ENCODE results near the gene VAV2. TPM values are rescaled to one million over a fixed set of nuclear protein-coding genes. Genes with fewer than 3 reads are reported as not detected.

The VAV2 gene
- polyA plus RNA-seq, 1 of the 3 experiments (the other 2 are of a cell fraction): 14.9 TPM

DNA sequence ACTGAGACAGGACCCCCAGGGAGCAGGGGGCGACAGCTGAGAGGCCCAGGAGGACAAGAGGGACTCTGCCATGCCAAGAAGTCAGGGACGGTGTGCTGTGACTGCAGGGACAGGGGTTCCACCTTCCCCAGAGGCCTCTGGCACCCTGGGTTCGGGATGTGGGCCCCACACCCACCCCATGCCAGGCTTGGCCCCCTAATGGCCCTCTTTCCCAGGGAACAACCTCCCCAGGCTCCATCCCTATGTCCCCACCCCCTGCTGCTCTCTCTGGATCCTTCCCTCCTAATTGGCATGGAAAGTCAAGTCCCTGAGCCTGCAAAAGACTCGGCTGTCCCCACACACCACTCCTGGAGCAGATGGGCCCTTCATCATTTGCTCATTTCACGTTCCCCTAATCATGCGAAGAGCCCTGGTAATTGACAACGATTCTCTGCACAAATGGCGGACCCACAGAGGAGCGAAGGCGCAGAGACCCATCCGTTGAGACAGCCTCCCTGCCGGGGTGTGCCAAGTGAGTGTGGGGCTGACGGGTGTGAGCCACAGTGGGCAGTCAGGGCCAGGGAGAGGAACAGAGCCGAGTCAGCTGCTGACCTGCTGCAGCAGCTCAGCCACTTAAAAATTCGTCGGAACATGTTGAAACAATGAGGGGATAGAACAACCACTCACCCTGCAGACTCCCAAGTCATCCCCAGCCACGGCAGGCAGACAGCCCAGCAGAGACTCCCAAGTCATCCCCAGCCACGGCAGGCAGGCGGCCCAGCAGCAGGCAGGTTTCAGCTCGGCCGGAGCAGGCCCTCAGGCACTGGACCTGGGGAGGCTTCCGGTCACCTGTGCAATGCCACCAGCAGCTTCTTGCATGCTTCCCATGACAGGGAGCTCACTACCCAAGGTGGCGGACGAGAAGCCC lies 109.0 kb downstream of the VAV2 start:
- DNase-seq: no peak
- TF ChIP-seq, protein P1, sequence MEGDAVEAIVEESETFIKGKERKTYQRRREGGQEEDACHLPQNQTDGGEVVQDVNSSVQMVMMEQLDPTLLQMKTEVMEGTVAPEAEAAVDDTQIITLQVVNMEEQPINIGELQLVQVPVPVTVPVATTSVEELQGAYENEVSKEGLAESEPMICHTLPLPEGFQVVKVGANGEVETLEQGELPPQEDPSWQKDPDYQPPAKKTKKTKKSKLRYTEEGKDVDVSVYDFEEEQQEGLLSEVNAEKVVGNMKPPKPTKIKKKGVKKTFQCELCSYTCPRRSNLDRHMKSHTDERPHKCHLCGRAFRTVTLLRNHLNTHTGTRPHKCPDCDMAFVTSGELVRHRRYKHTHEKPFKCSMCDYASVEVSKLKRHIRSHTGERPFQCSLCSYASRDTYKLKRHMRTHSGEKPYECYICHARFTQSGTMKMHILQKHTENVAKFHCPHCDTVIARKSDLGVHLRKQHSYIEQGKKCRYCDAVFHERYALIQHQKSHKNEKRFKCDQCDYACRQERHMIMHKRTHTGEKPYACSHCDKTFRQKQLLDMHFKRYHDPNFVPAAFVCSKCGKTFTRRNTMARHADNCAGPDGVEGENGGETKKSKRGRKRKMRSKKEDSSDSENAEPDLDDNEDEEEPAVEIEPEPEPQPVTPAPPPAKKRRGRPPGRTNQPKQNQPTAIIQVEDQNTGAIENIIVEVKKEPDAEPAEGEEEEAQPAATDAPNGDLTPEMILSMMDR (IDR thresholded peaks at IDR 0.05): no peak
- TF ChIP-seq TAF1 (IDR thresholded peaks at IDR 0.05; ENCODE audit: borderline replicate concordance, low read depth, low read length) (no peak), ELF1 (IDR thresholded peaks at IDR 0.05) (no peak), NFIC (IDR thresholded peaks at IDR 0.05; ENCODE audit: borderline replicate concordance) (no peak), NRF1 (IDR thresholded peaks at IDR 0.05; ENCODE audit: low read depth, low read length) (no peak), RFX5 (IDR thresholded peaks at IDR 0.05; ENCODE audit: low read length) (no peak), FOSL2 (IDR thresholded peaks at IDR 0.05; ENCODE audit: borderline replicate concordance, low read depth) (no peak), RAD21 (IDR thresholded peaks at IDR 0.05; ENCODE audit: low read length) (no peak), TCF12 (IDR thresholded peaks at IDR 0.05) (no peak), EZH2phosphoT487 (IDR thresholded peaks at IDR 0.05; ENCODE audit: borderline replicate concordance, low read depth) (no peak)
- TF ChIP-seq, protein P2, sequence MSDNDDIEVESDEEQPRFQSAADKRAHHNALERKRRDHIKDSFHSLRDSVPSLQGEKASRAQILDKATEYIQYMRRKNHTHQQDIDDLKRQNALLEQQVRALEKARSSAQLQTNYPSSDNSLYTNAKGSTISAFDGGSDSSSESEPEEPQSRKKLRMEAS (IDR thresholded peaks at IDR 0.05; ENCODE audit: low read depth): no peak
- Histone ChIP-seq H3K4me2 (no peak overlapping the region), H3K79me2 (ENCODE audit: insufficient read depth) (peaks cover 96% of the 10 kb centered on the region), H3K9me2 (no peaks in the 10 kb centered on the region), H3K4me3 (ENCODE audit: low read depth in 2 of 2, low read length in 1 of 2) (no peak overlapping the region), H4K20me1 (ENCODE audit: insufficient read depth) (no peaks in the 10 kb centered on the region), H3K27ac (ENCODE audit: low read depth in 2 of 2, low read length in 1 of 2) (peak overlapping the region; percentile 66 to 99; a peak in 3 of 4 replicates), H2AFZ (ENCODE audit: low read depth) (no peak overlapping the region), H3K9me3 (no peaks in the 10 kb centered on the region), H3F3A (replicated peaks; ENCODE audit: insufficient read depth) (peaks cover 3% of the 10 kb centered on the region), H3K36me3 (replicated peaks in 1 of 2; ENCODE audit: control insufficient read depth in 1 of 2, insufficient read depth in 2 of 2, low read length in 1 of 2) (no peaks in the 10 kb centered on the region), H3K27me3 (ENCODE audit: insufficient read depth) (no peaks in the 10 kb centered on the region), H3K4me1 (ENCODE audit: control insufficient read depth in 1 of 2, insufficient read depth in 2 of 2, low read depth in 1 of 2, low read length in 1 of 2) (peaks cover 16 to 94% of the 10 kb centered on the region in 2 experiments), H3K9ac (no peak overlapping the region)
- 90% methylated on average over 19 of the region's 24 CpGs for WGBS (ENCODE audit: low lambda C conversion rate)
- ChIA-PET POLR2A (no interaction called here), CTCF (interaction anchor here (0.6 to 1.3 kb wide), 2 partner anchors 45 to 110 kb away, joined by 3 to 4 read pairs; no protein-coding TSS in a partner anchor)

DNA sequence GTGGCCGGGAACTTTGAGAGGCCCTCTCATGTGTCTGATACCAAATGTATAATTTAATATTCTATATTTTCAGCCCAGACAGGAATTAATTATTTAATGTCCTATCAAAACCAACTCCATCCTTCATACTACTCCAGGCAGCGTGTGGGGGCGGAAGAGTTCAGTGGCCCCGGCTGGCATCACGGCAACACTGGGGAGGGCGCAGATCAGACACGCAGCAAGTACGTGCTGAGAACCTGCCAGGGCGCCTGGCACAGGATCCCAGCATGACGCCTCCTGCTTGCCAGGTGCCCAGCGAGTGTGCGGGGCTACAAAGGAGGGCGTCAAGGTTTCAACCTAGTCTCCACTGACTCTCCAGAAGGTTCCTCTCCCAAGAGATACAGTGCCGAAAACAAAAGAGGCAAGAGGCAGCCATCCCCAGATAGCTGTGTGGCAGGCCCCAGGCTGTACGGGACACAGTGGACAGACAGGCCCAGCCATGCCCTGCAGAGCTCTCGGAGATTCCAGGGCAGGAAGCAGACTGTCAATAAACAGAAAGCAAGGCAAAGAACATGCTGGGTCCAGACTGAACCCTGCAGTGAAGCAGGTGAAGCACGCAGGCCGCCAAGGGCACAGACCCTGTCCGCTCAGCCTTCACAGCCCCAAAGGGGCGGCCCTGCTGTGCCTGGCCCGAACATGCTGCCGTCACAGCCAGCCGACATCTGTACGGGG lies 110.3 kb downstream of the VAV2 start:
- POLR2A ChIA-PET: interaction anchor here (1.0 to 1.4 kb wide), 3 partner anchors 9 to 15 kb away, joined by 3 to 4 read pairs (median 3); no protein-coding TSS in a partner anchor
- no peaks in the 10 kb centered on the region for H3K9me2 ChIP-seq
- H3K9ac ChIP-seq: peak overlapping the region; percentile 37; the same call in 1 of the 2 replicates
- H3K36me3 ChIP-seq (replicated peaks in 1 of 2; ENCODE audit: control insufficient read depth in 1 of 2, insufficient read depth in 2 of 2, low read length in 1 of 2): no peaks in the 10 kb centered on the region
- no peaks in the 10 kb centered on the region for H3K9me3 ChIP-seq
- peak overlapping the region; percentile 55; the same call in 1 of the 2 replicates for H3K4me2 ChIP-seq
- H3F3A ChIP-seq (replicated peaks; ENCODE audit: insufficient read depth): peaks cover 3% of the 10 kb centered on the region
- H4K20me1 ChIP-seq (ENCODE audit: insufficient read depth): no peaks in the 10 kb centered on the region
- CTCF ChIA-PET: interaction anchor here (2.3 kb wide), 1 partner anchor 112 kb away, joined by 9 read pairs; no protein-coding TSS in a partner anchor
- DNase-seq: peak; percentile 58
- H3K4me3 ChIP-seq (ENCODE audit: low read depth in 2 of 2, low read length in 1 of 2): no peak overlapping the region
- H3K4me1 ChIP-seq (ENCODE audit: control insufficient read depth in 1 of 2, insufficient read depth in 2 of 2, low read depth in 1 of 2, low read length in 1 of 2): peaks cover 16 to 94% of the 10 kb centered on the region in 2 experiments
- H3K79me2 ChIP-seq (ENCODE audit: insufficient read depth): peaks cover 98% of the 10 kb centered on the region
- H3K27me3 ChIP-seq (ENCODE audit: insufficient read depth): no peaks in the 10 kb centered on the region
- TF ChIP-seq FOXJ3 (CRISPR knock-in tag; IDR thresholded peaks at IDR 0.05) (0 out of 2 replicates have a peak, but pooled peaks have one; percentile 39), MXI1 (IDR thresholded peaks at IDR 0.05; ENCODE audit: low read depth, low read length) (peak; percentile 64), FOSL2 (IDR thresholded peaks at IDR 0.05; ENCODE audit: borderline replicate concordance, low read depth) (no peak), JUND (IDR thresholded peaks at IDR 0.05) (no peak), POLR2AphosphoS5 (IDR thresholded peaks at IDR 0.05; ENCODE audit: low read depth, low read length) (no peak)
- TF ChIP-seq, protein P3, sequence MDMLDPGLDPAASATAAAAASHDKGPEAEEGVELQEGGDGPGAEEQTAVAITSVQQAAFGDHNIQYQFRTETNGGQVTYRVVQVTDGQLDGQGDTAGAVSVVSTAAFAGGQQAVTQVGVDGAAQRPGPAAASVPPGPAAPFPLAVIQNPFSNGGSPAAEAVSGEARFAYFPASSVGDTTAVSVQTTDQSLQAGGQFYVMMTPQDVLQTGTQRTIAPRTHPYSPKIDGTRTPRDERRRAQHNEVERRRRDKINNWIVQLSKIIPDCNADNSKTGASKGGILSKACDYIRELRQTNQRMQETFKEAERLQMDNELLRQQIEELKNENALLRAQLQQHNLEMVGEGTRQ (IDR thresholded peaks at IDR 0.05; ENCODE audit: borderline replicate concordance, low read depth, low read length): no peak
- H3K27ac ChIP-seq (ENCODE audit: low read depth in 2 of 2, low read length in 1 of 2): peak overlapping the region; percentile 66 to 99
- H2AFZ ChIP-seq (ENCODE audit: low read depth): no peak overlapping the region
- 86% methylated on average over 24 of the region's 24 CpGs for WGBS (ENCODE audit: low lambda C conversion rate)

All from SK-N-SH (cell line).